HUDEP-2 (cell line): Measurements from ENCODE around the gene FH.

ENCODE experiments used
- DNase-seq, 76 experiments: peaks; one replicate each; lab custom pipeline; 2025; ENCODE audit not compliant: unreplicated experiment in 76 of 76; lab: John Stamatoyannopoulos, UW

Gene FH

GRCh38 chr1:241460098-241460873, 59.3 kb downstream of the FH start:
- DNase-seq, result no peak

DNA sequence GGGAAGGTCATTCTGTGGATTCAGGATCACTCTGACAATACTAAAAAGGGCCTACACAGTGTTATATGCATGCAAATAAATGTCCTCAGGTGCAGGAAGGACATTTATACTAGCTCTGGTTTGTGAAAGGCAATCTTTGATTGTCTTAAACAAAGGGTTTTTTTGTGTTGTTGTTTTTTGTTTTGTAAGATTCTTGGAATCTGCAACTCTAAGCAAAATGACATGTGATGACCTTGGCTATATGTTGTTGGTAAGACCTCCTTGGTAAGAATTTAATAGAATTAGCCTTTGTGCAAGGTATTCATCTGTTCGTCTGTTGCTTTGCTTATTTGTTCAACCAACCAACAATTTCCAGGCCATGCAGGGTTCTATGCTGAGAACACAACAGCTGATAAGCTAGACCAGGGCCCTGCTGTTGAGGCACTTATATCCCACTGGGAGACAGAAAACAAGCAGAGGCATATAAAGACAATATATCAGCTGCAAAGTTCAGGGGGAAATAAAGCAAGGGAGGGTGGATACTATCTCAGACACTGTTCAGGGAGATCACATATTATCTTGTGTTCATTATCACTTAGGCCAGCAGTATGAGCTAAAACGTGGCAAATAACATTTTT, 60.3 kb downstream of the FH start:
- no peak for DNase-seq

DNA sequence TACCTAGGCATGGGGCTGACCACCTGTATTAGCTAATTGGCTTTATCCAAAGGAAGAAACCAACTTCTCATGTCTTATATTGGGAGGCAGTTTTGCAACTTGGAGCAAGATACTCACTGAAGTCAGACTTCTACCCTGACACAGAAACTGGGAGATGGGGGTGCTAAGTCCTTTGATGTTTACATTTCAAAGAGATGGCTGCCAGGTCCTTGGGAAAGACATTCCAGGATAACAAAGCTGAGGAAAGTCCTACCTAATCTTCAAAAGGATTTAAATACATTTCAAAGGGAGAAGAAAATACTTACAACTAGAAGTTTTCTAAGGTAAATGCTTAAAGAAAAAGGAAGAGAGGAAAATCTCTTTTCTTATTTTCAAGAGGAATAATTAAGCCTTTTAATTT, 62.1 kb downstream of the FH start:
- DNase-seq, result no peak

DNA sequence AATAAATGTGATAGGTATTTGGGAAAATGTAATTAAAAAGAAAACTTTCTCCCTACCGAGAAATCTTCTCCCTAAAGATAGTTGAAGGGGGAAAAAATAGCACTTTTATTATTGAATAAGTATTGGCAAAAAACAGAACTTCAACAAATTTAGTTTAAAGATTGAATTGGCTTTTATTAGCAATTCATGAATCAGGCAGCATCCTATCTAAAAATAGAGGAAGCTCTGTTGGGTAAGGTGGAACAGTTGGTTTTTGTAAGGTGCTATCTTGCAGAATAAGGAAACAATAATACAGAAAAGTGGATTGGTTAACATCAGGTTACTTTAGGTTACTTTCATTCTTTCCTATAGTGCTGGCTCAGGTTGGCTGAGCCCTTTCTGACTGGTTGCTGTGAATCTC, 62.8 kb downstream of the FH start:
- DNase-seq, result no peak

DNA sequence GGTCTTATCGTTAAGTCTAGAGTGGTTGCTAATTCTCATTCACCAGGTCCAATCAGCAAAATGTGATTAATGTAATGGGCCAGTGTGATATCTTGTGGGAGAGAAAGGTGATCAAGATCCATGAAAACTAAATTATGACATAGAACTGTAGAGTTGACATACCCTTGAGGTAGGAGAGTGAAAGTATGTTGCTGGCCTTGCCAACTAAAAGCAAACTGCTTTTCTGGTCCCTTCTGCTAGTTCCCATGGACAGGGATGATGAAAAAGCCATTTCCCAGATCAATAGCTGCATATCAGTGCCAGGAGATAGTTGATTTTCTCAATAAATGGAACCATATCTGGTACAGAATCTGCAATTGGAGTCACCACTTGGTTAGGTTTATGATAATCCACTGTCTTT, 65.8 kb downstream of the FH start:
- DNase-seq, result no peak

DNA sequence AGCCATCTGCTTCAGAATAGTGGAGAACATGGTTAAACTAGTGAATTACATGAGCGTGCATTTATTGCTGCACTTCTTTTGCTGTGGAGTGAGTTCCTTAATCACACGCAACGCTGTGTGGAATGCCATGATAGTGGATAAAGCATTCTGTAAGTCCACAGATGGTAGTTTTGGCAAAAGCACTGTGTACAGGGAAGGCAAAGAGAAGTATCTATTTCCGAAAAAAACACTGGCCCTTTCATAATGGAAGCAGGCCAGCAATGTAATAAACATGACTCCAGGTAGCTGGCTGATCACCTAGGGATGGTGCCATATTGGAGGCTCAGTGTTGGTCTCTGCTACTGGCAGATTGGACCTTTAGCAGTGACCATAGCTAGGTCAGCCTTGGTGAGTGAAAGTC, 67.6 kb downstream of the FH start:
- DNase-seq, result no peak
